Smooth muscle cell (in vitro differentiated cells): ENCODE data around the gene TEX26. TPM values are rescaled to one million over a fixed set of nuclear protein-coding genes. Genes with fewer than 3 reads are reported as not detected.

Experiments used
- DNase-seq: peaks from one replicate; lab custom pipeline; 2025; ENCODE audit not compliant: unreplicated experiment; lab: John Stamatoyannopoulos, UW
- H2AFZ ChIP-seq: fragments of 200-600 bp; sonication (generic); 2 replicates; pipeline ENCODE4 v1.6.0; 2016; ENCODE audit warnings: antibody characterized with exemption, low read depth, mild to moderate bottlenecking
- H3F3A ChIP-seq: fragments of 200-600 bp; sonication (generic); 2 replicates; pipeline ENCODE4 v1.6.0; 2017; ENCODE audit warnings: antibody characterized with exemption, low read depth
- H3K27ac ChIP-seq: fragments of 200-600 bp; sonication (generic); 2 replicates; pipeline ENCODE4 v1.5.1; 2016; ENCODE audit warnings: low read depth, mild to moderate bottlenecking
- H3K27me3 ChIP-seq: fragments of 200-600 bp; sonication (generic); 2 replicates; pipeline ENCODE4 v1.6.1; 2016; ENCODE audit warnings: low read depth, mild to moderate bottlenecking
- H3K36me3 ChIP-seq: fragments of 200-600 bp; sonication (generic); 2 replicates; pipeline ENCODE4 v1.5.1; 2016; ENCODE audit warnings: low read depth
- H3K4me1 ChIP-seq: fragments of 200-600 bp; sonication (generic); 2 replicates; pipeline ENCODE4 v1.5.1; 2016; ENCODE audit warnings: low read depth
- H3K4me2 ChIP-seq: fragments of 200-600 bp; sonication (generic); 2 replicates; pipeline ENCODE4 v1.6.0; 2016; ENCODE audit warnings: mild to moderate bottlenecking
- H3K4me3 ChIP-seq: fragments of 200-600 bp; sonication (generic); 2 replicates; pipeline ENCODE4 v1.5.1; 2016; ENCODE audit warnings: mild to moderate bottlenecking
- H3K79me2 ChIP-seq: fragments of 200-600 bp; sonication (generic); 2 replicates; pipeline ENCODE4 v1.6.0; 2016; ENCODE audit warnings: low read depth, mild to moderate bottlenecking
- H3K9ac ChIP-seq: fragments of 200-600 bp; sonication (generic); 2 replicates; pipeline ENCODE4 v1.6.0; 2016; ENCODE audit warnings: low read depth
- H3K9me3 ChIP-seq: fragments of 200-600 bp; sonication (generic); replicated peaks from 2 replicates; pipeline ENCODE4 v1.5.1; 2016; ENCODE audit warnings: low read depth
- H4K20me1 ChIP-seq: fragments of 200-600 bp; sonication (generic); 2 replicates; pipeline ENCODE4 v1.6.0; 2016; ENCODE audit warnings: low read depth
- CTCF ChIP-seq: fragments of 200-600 bp; sonication (generic); IDR thresholded peaks from 2 replicates; pipeline ENCODE4 v1.5.1; 2017; ENCODE audit warnings: borderline replicate concordance, mild to moderate bottlenecking, antibody characterized with exemption; ENCODE audit not compliant: insufficient read depth, poor library complexity, severe bottlenecking
- WGBS: methylation state at CpG from one replicate; pipeline ENCODE4 v1.1.7; 2016; ENCODE audit warnings: low lambda C conversion rate; 5-methylcytosine and 5-hydroxymethylcytosine counted together
- polyA plus RNA-seq: library from polyadenylated mRNA; unstranded; fragments of >200 nt; fragmentation: Nextera tagmentation; extraction: Ambion mirVana; gene quantifications from 2 replicates; pipeline ENCODE4 v1.2.1, GENCODE V29; 2016
- total RNA-seq: library from RNA; depleted of rRNA; stranded (reverse); fragments of >200 nt; gene quantifications from 2 replicates; pipeline ENCODE4 v1.2.3, GENCODE V29; 2014

The TEX26 gene
- total and polyA plus RNA-seq, 2 experiments from 2014 or later = 0.42 to 0.58 TPM

DNA sequence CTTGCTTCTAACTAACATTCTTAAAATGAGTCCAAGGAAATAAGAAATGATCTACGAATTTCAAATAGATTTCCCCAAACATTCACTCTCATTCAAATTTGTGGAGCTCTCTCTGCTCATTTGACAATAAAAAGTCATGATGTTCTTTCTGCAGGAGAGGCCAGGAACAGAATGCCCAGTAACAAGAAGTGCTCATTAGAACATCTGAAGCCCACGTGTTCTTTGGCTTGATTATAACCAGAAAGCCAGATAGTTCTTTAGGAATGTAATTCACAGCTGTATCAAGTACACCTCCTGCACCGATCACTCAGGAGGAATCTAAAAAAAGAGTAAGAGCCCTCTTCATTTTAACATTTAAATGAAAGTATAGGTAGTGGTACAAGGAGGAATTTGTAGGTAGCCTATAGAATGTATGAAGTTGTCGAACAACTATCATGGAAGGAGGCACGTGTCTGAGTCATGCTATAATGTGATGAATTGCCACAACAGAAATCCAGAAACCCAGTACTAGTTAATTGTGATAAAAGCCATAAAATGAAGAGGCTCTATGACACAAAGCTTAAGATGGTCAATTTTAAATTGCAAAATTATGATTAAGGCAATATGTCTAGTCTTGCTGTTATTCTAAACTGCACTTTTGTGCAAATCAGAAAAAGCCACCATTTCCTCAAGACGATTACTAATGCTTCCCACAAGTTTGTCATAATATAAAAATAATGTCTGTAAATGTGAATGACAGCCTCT lies 13.6 kb upstream of the TEX26 start:
- no peaks in the 10 kb centered on the region for H3K27me3 ChIP-seq
- no peaks in the 10 kb centered on the region for H3K9me3 ChIP-seq
- H3K4me1 ChIP-seq = no peaks in the 10 kb centered on the region
- H3K36me3 ChIP-seq = no peaks in the 10 kb centered on the region
- no peak overlapping the region for H3K9ac ChIP-seq
- no peaks in the 10 kb centered on the region for H3F3A ChIP-seq
- no peak for DNase-seq
- no peak overlapping the region for H3K27ac ChIP-seq
- H4K20me1 ChIP-seq = no peaks in the 10 kb centered on the region
- H3K79me2 ChIP-seq = no peaks in the 10 kb centered on the region
- WGBS = 65% methylated on average over 6 of the region's 6 CpGs
- H3K4me2 ChIP-seq = no peak overlapping the region
- H2AFZ ChIP-seq = no peak overlapping the region
- TF ChIP-seq CTCF = no peak
- H3K4me3 ChIP-seq = no peak overlapping the region

- no peak overlapping the region for H3K9ac ChIP-seq
- H3F3A ChIP-seq = no peaks in the 10 kb centered on the region
- no peak overlapping the region for H3K4me3 ChIP-seq
- H4K20me1 ChIP-seq = no peaks in the 10 kb centered on the region
- no peak overlapping the region for H3K4me2 ChIP-seq
- no peak for DNase-seq
- H3K27ac ChIP-seq = no peak overlapping the region
- WGBS = 82% methylated on average over 5 of the region's 5 CpGs
- no peak for TF ChIP-seq CTCF
- H2AFZ ChIP-seq = no peak overlapping the region
- H3K9me3 ChIP-seq = no peaks in the 10 kb centered on the region
- no peaks in the 10 kb centered on the region for H3K4me1 ChIP-seq
- H3K36me3 ChIP-seq = no peaks in the 10 kb centered on the region
- no peaks in the 10 kb centered on the region for H3K79me2 ChIP-seq
- H3K27me3 ChIP-seq = no peaks in the 10 kb centered on the region
Observed at GRCh38 chr13:30920162-30920909, 12.1 kb upstream of the TEX26 start.

DNA sequence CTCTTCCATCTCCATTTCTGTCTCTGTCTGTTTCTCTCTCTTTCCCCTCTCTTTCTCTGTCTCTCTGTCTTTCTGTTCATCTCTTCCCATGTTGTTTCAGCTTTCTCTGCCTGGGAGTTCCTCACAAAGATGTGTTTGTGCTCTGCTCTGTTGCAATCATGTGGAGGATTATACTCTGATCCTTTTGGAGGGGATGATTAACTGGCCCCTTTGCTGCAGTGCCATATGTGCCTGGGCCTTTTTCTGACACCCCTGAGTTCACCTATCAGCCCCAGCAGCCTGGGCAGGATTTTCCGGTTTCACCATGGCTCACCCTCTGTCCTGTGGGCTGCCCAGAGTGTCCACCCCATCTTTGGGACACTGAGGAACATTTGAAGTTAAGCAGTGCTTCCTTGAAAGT lies 9.0 kb upstream of the TEX26 start:
- no peak overlapping the region for H3K9ac ChIP-seq
- no peaks in the 10 kb centered on the region for H3K36me3 ChIP-seq
- DNase-seq = no peak
- no peaks in the 10 kb centered on the region for H4K20me1 ChIP-seq
- H3K4me1 ChIP-seq = no peaks in the 10 kb centered on the region
- H3K4me2 ChIP-seq = no peak overlapping the region
- no peaks in the 10 kb centered on the region for H3K79me2 ChIP-seq
- no peak for TF ChIP-seq CTCF
- WGBS = 44% methylated on average over 1 of the region's 1 CpG
- peak overlapping the region; percentile 12 for H2AFZ ChIP-seq
- H3K27ac ChIP-seq = no peak overlapping the region
- no peak overlapping the region for H3K4me3 ChIP-seq
- H3K27me3 ChIP-seq = no peaks in the 10 kb centered on the region
- H3K9me3 ChIP-seq = no peaks in the 10 kb centered on the region
- H3F3A ChIP-seq = no peaks in the 10 kb centered on the region
